ENCODE results near the gene CSF1.
A peak's percentile ranks its signal among the peaks of the same experiment; 100 is the strongest.

CSF1 gene

DNA sequence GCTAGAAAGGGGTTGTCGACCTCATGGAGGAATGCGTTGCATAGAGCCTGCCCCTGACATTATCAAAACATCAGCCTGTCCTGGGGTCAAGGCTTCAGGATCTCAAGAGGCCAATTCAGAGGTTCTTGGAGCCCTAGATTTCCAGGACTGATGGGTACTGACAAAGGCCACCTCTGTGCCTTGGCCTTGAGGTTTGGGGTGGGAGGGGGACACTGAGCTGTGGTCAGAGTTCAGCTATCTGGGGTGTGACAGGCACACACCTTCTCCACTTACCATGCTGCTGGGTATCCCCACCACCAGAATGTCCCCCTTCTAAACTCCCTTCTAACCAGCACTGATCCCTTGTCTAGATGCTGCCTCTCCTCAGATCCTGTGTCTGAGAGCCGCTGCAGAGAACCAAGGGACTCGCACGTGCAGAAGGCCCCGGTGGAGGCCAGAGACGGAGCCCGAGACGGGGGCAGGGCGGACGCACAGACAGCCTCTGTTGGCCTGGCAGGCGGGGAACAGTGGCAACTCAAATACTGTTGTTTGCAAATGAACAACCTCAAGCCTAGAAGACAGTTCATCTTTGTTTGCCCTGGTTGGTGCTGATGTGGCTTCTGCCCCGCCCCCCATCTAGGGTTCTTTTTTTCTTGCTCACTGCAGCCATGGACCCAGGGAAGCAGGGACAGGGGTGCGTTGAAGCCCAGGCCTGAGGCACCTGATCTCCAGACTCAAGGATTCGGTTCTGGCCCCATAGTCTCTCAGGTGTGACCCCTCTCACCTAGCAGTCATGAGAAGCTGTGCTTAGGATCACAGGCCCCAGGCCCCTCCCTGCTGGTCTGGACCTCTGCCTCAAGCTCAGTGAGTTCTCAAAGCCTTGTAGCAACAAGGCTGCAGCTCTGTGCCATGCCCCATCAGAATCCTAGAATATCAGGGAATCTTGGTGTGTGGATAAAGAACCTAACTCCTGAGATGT lies 28.1 kb upstream of the CSF1 start:
- DNase-seq, result no peak
- Mint-ChIP-seq H3K4me1 (peaks cover 86% of the 10 kb centered on the region), H3K9me3 (no peaks in the 10 kb centered on the region), H3K27me3 (ENCODE audit: low read depth, poor library complexity) (peaks cover 14% of the 10 kb centered on the region), H3K4me3 (no peak overlapping the region), H3K36me3 (ENCODE audit: low read depth) (no peaks in the 10 kb centered on the region), H3K27ac (no peak overlapping the region)
- TF ChIP-seq CTCF (IDR thresholded peaks at IDR 0.05), result no peak

DNA sequence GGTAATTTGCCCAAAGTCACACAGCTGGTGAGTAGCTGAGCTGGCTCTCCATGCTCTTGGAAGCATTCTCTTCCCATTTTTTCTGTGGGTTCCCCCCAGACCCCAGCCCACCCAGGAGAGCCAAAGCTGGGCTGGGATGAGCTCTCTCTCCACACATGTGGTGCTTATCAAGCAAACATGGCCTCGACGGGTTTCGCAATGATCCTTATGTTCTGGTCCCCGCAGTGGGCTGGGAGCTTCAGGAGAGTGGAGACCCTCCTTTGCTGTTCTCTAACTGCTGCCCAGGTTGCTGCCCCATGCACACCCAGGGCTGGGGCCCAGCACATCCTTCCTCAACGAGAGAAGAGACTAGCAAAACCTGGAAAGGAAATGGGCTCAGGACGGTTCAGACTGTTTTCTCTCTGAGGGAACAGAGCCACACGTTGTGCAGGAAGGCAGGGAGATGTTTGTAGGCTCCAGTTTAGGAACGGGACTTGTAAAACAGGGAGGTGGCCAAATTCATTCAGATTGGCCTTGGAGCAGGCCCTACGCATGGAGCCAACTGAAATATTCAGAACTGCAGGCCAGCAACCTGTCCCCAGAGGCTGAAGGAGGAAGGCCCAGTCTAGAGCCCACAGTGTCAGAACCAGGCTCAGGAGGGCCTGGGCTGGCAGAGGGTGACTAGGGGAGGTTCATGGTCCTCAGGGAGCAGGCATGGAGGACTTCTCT lies 27.2 kb upstream of the CSF1 start:
- Mint-ChIP-seq H3K27me3 (ENCODE audit: low read depth, poor library complexity) (peaks cover 14% of the 10 kb centered on the region), H3K36me3 (ENCODE audit: low read depth) (no peaks in the 10 kb centered on the region), H3K27ac (peak overlapping the region; percentile 62), H3K4me1 (peaks cover 86% of the 10 kb centered on the region), H3K9me3 (no peaks in the 10 kb centered on the region), H3K4me3 (peak overlapping the region; percentile 10)
- DNase-seq, result no peak
- no peak for TF ChIP-seq CTCF (IDR thresholded peaks at IDR 0.05)

GRCh38 chr1:109884242-109884891 lies 26.3 kb upstream of the CSF1 start:
- DNase-seq, result no peak
- TF ChIP-seq CTCF (IDR thresholded peaks at IDR 0.05), result no peak
- Mint-ChIP-seq H3K36me3 (ENCODE audit: low read depth) (no peaks in the 10 kb centered on the region), H3K9me3 (no peaks in the 10 kb centered on the region), H3K27ac (no peak overlapping the region), H3K4me1 (peaks cover 77% of the 10 kb centered on the region), H3K4me3 (no peak overlapping the region), H3K27me3 (ENCODE audit: low read depth, poor library complexity) (peaks cover 14% of the 10 kb centered on the region)

GRCh38 chr1:109885589-109885988 lies 25.1 kb upstream of the CSF1 start:
- DNase-seq, result no peak
- Mint-ChIP-seq H3K27me3 (ENCODE audit: low read depth, poor library complexity) (peaks cover 15% of the 10 kb centered on the region), H3K4me3 (no peak overlapping the region), H3K36me3 (ENCODE audit: low read depth) (no peaks in the 10 kb centered on the region), H3K4me1 (peaks cover 71% of the 10 kb centered on the region), H3K27ac (no peak overlapping the region), H3K9me3 (no peaks in the 10 kb centered on the region)
- no peak for TF ChIP-seq CTCF (IDR thresholded peaks at IDR 0.05)

DNA sequence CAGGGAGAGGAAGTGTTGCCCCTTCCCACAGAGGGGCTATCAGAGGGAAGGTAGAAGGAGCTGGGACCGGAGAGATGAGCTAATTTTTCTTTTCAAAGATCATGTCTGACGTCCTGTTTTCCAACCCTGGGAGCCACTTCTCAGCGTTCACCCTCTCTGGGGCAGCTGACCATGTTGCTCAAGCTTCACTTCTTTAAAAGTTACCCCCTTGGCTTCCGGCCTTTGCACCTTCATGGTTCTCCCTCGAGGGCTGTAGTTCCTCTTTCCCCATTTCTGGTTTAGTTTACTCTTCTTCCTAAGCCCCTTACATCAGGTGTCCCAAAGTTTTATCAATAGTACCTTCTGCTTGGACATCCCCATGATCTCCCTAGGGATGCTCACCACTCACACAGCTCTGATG lies 23.8 kb upstream of the CSF1 start:
- no peaks in the 10 kb centered on the region for H3K36me3 Mint-ChIP-seq (ENCODE audit: low read depth)
- no peak for TF ChIP-seq CTCF (IDR thresholded peaks at IDR 0.05)
- DNase-seq, result no peak
- H3K4me1 Mint-ChIP-seq, result peaks cover 70% of the 10 kb centered on the region
- H3K9me3 Mint-ChIP-seq, result no peaks in the 10 kb centered on the region
- H3K27ac Mint-ChIP-seq, result peak overlapping the region; percentile 67
- peaks cover 22% of the 10 kb centered on the region for H3K27me3 Mint-ChIP-seq (ENCODE audit: low read depth, poor library complexity)
- H3K4me3 Mint-ChIP-seq, result no peak overlapping the region

Data from nephron progenitor cell (in vitro differentiated cells).